Neural cell (in vitro differentiated cells): ENCODE measurements around the gene LRRC4B. TPM values are rescaled to one million over a fixed set of nuclear protein-coding genes. Genes with fewer than 3 reads are reported as not detected.

Experiments
- H2AFZ ChIP-seq: fragments of 200-600, 300-800 bp; sonication (generic), shearing (Covaris generic); 2 replicates; pipeline ENCODE4 v1.6.0; 2014; ENCODE audit warnings: low read depth, mild to moderate bottlenecking, antibody characterized with exemption, low read length, moderate library complexity
- H3F3A ChIP-seq: fragments of 200-600 bp; shearing (Covaris generic); 2 replicates; pipeline ENCODE4 v1.6.1; 2016; ENCODE audit warnings: mild to moderate bottlenecking, moderate library complexity, mixed read lengths, antibody characterized with exemption, low read length; ENCODE audit not compliant: insufficient read depth, poor library complexity, severe bottlenecking
- H3K27ac ChIP-seq: fragments of 200-600, 300-800 bp; sonication (generic), shearing (Covaris generic); 2 replicates; pipeline ENCODE4 v1.5.1; 2014; ENCODE audit warnings: mild to moderate bottlenecking, low read length, moderate library complexity
- H3K27me3 ChIP-seq: fragments of 300-800, 200-600 bp; sonication (generic), shearing (Covaris generic); 2 replicates; pipeline ENCODE4 v1.6.0; 2014; ENCODE audit warnings: mild to moderate bottlenecking, low read depth, low read length, moderate library complexity; ENCODE audit not compliant: insufficient read depth
- H3K36me3 ChIP-seq: fragments of 300-800, 200-600 bp; sonication (generic), shearing (Covaris generic); 2 replicates; pipeline ENCODE4 v1.5.1; 2014; ENCODE audit warnings: mild to moderate bottlenecking, antibody characterized with exemption, low read length, moderate library complexity; ENCODE audit not compliant: insufficient read depth
- H3K4me2 ChIP-seq: fragments of 300-800, 200-600 bp; sonication (generic), shearing (Covaris generic); 2 replicates; pipeline ENCODE4 v1.6.0; 2014; ENCODE audit warnings: mild to moderate bottlenecking, low read length
- H3K4me3 ChIP-seq: fragments of 300-800, 200-600 bp; sonication (generic), shearing (Covaris generic); 2 replicates; pipeline ENCODE4 v1.5.1; 2014; ENCODE audit warnings: mild to moderate bottlenecking, low read length, moderate library complexity
- H3K79me2 ChIP-seq: fragments of 200-600 bp; shearing (Covaris generic); replicated peaks from 2 replicates; pipeline ENCODE4 v1.6.0; 2014; ENCODE audit warnings: mild to moderate bottlenecking, low read length, moderate library complexity; ENCODE audit not compliant: insufficient read depth
- H3K9ac ChIP-seq: fragments of 300-800, 200-600 bp; sonication (generic), shearing (Covaris generic); 2 replicates; pipeline ENCODE4 v1.6.1; 2016; ENCODE audit warnings: mild to moderate bottlenecking, low read length, mixed read lengths
- H3K9me2 ChIP-seq: fragments of 200-600 bp; shearing (Covaris generic); 2 replicates; pipeline ENCODE4 v1.6.1; 2016; ENCODE audit warnings: mild to moderate bottlenecking, low read length, mixed read lengths; ENCODE audit not compliant: insufficient read depth
- H3K9me3 ChIP-seq: fragments of 200-600, 300-800 bp; sonication (generic), shearing (Covaris generic); 2 replicates; pipeline ENCODE4 v1.6.1; 2016; ENCODE audit warnings: mild to moderate bottlenecking, mixed run types, low read length, moderate library complexity, mixed read lengths
- H4K20me1 ChIP-seq: fragments of 200-600 bp; shearing (Covaris generic); 2 replicates; pipeline ENCODE4 v1.6.1; 2016; ENCODE audit warnings: mild to moderate bottlenecking, mixed run types; ENCODE audit not compliant: insufficient read depth
- CTCF ChIP-seq: fragments of 450-650 bp; IDR thresholded peaks from 2 replicates; pipeline ENCODE4 v1.5.1; 2014; ENCODE audit warnings: antibody characterized with exemption, mild to moderate bottlenecking, moderate library complexity; ENCODE audit not compliant: poor library complexity, severe bottlenecking
- EP300 ChIP-seq: fragments of 450-650 bp; conservative IDR thresholded peaks from 2 replicates; pipeline ENCODE4 v1.6.1; 2014; ENCODE audit warnings: antibody characterized with exemption, mild to moderate bottlenecking, moderate library complexity; ENCODE audit not compliant: poor library complexity, severe bottlenecking
- EZH2 ChIP-seq: fragments of 200-600, 300-800 bp; shearing (Covaris generic), sonication (generic); IDR thresholded peaks from 2 replicates; pipeline ENCODE4 v1.6.1; 2014; ENCODE audit warnings: antibody characterized with exemption, low read length, borderline replicate concordance, mild to moderate bottlenecking; ENCODE audit not compliant: insufficient read depth, poor library complexity, severe bottlenecking
- MXI1 ChIP-seq: fragments of 450-650 bp; conservative IDR thresholded peaks from 2 replicates; pipeline ENCODE4 v1.6.1; 2014; ENCODE audit warnings: antibody characterized with exemption, mild to moderate bottlenecking; ENCODE audit not compliant: poor library complexity, severe bottlenecking
- POLR2AphosphoS5 ChIP-seq: IDR thresholded peaks from 2 replicates; pipeline ENCODE4 v1.6.1; 2012
- RAD21 ChIP-seq: fragments of 450-650 bp; conservative IDR thresholded peaks from 2 replicates; pipeline ENCODE4 v1.6.1; 2014; ENCODE audit warnings: antibody characterized with exemption, mild to moderate bottlenecking, moderate library complexity
- SMC3 ChIP-seq: fragments of 450-650 bp; conservative IDR thresholded peaks from 2 replicates; pipeline ENCODE4 v1.6.1; 2014; ENCODE audit warnings: antibody characterized with exemption, mild to moderate bottlenecking, moderate library complexity; ENCODE audit not compliant: poor library complexity
- TAF1 ChIP-seq: IDR thresholded peaks from 2 replicates; pipeline ENCODE4 v1.6.1; 2012; ENCODE audit warnings: low read depth
- polyA plus RNA-seq: library from polyadenylated mRNA; depleted of rRNA; stranded (reverse); fragments of >200 nt; gene quantifications from 2 replicates; pipeline ENCODE4 v1.2.3, GENCODE V29; 2014
- TF ChIP-seq, protein P1 (sequence below): IDR thresholded peaks from 2 replicates; pipeline ENCODE4 v1.6.1; 2012; ENCODE audit warnings: borderline replicate concordance

The LRRC4B gene
- polyA plus RNA-seq, 1 donor from 2014 or later = 83.1 TPM

- H3K36me3 ChIP-seq = no peaks in the 10 kb centered on the region
- TF ChIP-seq TAF1 (no peak), EZH2 (no peak), POLR2AphosphoS5 (no peak)
- no peaks in the 10 kb centered on the region for H3K9me2 ChIP-seq
- H3K79me2 ChIP-seq = peaks cover 72% of the 10 kb centered on the region
- H3K4me3 ChIP-seq = peak overlapping the region; percentile 84
- no peaks in the 10 kb centered on the region for H3K27me3 ChIP-seq
- H3K4me2 ChIP-seq = no peak overlapping the region
- no peak overlapping the region for H2AFZ ChIP-seq
- H4K20me1 ChIP-seq = peaks cover 22% of the 10 kb centered on the region
- no peaks in the 10 kb centered on the region for H3F3A ChIP-seq
- no peak overlapping the region for H3K9ac ChIP-seq
- peak overlapping the region; percentile 93 for H3K27ac ChIP-seq
- H3K9me3 ChIP-seq = no peaks in the 10 kb centered on the region
These were observed 15.7 kb downstream of the LRRC4B start for GRCh38 chr19:50552540-50552939.

GRCh38 chr19:50551715-50552187 lies 16.5 kb downstream of the LRRC4B start:
- Histone ChIP-seq H3K27ac (peak overlapping the region; percentile 93), H3K9ac (peak overlapping the region; percentile 96), H3K9me3 (no peaks in the 10 kb centered on the region), H2AFZ (peak overlapping the region; percentile 27), H3K36me3 (no peaks in the 10 kb centered on the region), H4K20me1 (peaks cover 22% of the 10 kb centered on the region), H3F3A (no peaks in the 10 kb centered on the region), H3K27me3 (no peaks in the 10 kb centered on the region), H3K4me3 (peak overlapping the region; percentile 84), H3K9me2 (no peaks in the 10 kb centered on the region), H3K4me2 (peak overlapping the region; percentile 90), H3K79me2 (peaks cover 72% of the 10 kb centered on the region)
- TF ChIP-seq POLR2AphosphoS5 (peak; percentile 68), TAF1 (no peak), RAD21 (peak; percentile 31), SMC3 (peak; percentile 42), EP300 (no peak), CTCF (no peak), EZH2 (no peak), MXI1 (no peak)
- TF ChIP-seq, protein P1, sequence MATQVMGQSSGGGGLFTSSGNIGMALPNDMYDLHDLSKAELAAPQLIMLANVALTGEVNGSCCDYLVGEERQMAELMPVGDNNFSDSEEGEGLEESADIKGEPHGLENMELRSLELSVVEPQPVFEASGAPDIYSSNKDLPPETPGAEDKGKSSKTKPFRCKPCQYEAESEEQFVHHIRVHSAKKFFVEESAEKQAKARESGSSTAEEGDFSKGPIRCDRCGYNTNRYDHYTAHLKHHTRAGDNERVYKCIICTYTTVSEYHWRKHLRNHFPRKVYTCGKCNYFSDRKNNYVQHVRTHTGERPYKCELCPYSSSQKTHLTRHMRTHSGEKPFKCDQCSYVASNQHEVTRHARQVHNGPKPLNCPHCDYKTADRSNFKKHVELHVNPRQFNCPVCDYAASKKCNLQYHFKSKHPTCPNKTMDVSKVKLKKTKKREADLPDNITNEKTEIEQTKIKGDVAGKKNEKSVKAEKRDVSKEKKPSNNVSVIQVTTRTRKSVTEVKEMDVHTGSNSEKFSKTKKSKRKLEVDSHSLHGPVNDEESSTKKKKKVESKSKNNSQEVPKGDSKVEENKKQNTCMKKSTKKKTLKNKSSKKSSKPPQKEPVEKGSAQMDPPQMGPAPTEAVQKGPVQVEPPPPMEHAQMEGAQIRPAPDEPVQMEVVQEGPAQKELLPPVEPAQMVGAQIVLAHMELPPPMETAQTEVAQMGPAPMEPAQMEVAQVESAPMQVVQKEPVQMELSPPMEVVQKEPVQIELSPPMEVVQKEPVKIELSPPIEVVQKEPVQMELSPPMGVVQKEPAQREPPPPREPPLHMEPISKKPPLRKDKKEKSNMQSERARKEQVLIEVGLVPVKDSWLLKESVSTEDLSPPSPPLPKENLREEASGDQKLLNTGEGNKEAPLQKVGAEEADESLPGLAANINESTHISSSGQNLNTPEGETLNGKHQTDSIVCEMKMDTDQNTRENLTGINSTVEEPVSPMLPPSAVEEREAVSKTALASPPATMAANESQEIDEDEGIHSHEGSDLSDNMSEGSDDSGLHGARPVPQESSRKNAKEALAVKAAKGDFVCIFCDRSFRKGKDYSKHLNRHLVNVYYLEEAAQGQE = no peak
